ENCODE measurements around the gene ARAP1. TPM values are rescaled to one million over a fixed set of nuclear protein-coding genes. Genes with fewer than 3 reads are reported as not detected.

The ARAP1 gene
- total and polyA plus RNA-seq, 2 donors (not counting 3 experiments of a cell fraction or from before 2014, with no cell fraction given), result 36.8 to 66.2 TPM

DNA sequence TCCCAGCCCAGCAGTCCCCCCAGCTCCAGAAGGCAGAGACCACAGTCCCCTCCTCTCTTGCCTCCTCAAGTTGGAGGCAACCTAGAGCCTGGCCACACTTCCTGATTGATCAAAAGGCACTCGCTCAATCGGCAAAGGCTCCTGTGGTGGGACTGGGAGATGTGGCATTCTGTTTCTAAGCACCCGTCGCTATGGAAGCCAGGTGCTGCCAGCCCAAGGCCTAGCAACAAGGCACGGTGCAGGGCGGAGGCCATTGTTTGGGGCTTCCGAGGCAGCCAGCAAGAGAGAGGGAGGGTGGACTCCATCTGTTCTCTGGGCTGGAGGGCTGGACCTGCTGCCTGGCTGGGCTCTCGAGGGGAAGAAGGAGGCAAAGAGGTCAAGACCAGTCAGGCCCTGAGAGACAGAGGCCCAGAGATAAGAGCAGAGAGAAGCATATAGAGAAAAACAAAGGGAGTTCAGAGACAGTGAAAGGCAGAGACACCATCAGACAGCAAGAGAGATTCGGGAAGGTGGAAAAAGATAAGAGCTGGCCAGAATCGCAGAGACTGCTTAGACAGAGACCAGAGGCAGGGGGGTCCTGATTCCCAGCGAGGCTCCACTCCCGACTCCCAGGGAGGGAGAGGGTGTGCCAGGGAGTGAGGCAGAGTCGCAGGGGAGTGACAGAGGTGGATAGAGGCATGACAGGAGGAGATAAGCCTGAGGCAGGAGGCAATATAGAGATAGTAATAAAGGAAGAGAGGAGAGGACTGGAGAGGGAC lies 99.2 kb downstream of the ARAP1 start:
- no peaks in the 10 kb centered on the region for H4K20me1 ChIP-seq (replicated peaks; ENCODE audit: control insufficient read depth, extremely low read depth, insufficient read depth, low read length)
- ChIA-PET POLR2A (no interaction called here), CTCF (interaction anchor here (0.7 to 5.3 kb wide), 4 partner anchors 31 to 68 kb away, joined by 3 to 19 read pairs (median 6); no protein-coding TSS in a partner anchor)
- intact Hi-C loops (cut with micrococcal nuclease) (no loop called here), dilution Hi-C loops (cut with MboI; ENCODE audit: extremely low pct_ligation_motif_present, low sequenced_read_pairs) (no loop called here)
- H3K4me3 ChIP-seq (replicated peaks in 1 of 3; ENCODE audit: insufficient read depth in 1 of 3, low read depth in 1 of 3, low read length in 3 of 3), result no peak overlapping the region
- H2AFZ ChIP-seq (ENCODE audit: low read depth, low read length), result no peak overlapping the region
- H3K36me3 ChIP-seq (ENCODE audit: control insufficient read depth in 2 of 2, extremely low read depth in 1 of 2, insufficient read depth in 2 of 2, low read length in 2 of 2), result no peaks in the 10 kb centered on the region
- no peak overlapping the region for H3K27ac ChIP-seq (ENCODE audit: insufficient read depth, low read depth, low read length)
- TF ChIP-seq EZH2 (IDR thresholded peaks at IDR 0.05; ENCODE audit: borderline replicate concordance, low read depth, low read length, severe bottlenecking) (no peak), JUN (IDR thresholded peaks at IDR 0.05; ENCODE audit: borderline replicate concordance, insufficient read depth, insufficient read length, low read depth) (no peak), POLR2AphosphoS5 (IDR thresholded peaks at IDR 0.05; ENCODE audit: insufficient read depth, low read depth, low read length) (no peak), MYC (IDR thresholded peaks at IDR 0.05; ENCODE audit: low read depth, low read length) (no peak), FOS (IDR thresholded peaks at IDR 0.05; ENCODE audit: borderline replicate concordance, insufficient read depth, low read length) (no peak), POLR2A (IDR thresholded peaks at IDR 0.05; ENCODE audit: low read depth, low read length) (no peak), CTCF (IDR thresholded peaks at IDR 0.05; ENCODE audit: extremely low read depth in 1 of 2, insufficient read depth in 1 of 2, low read depth in 1 of 2, low read length in 2 of 2) (no peak), GATA2 (IDR thresholded peaks at IDR 0.05; ENCODE audit: insufficient read depth, insufficient read length, low read depth, low read length) (no peak), MAX (IDR thresholded peaks at IDR 0.05; ENCODE audit: insufficient read depth, insufficient read length) (no peak)
- H3K9me3 ChIP-seq (replicated peaks; ENCODE audit: control insufficient read depth, insufficient read depth, low read length), result no peaks in the 10 kb centered on the region
- DNase-seq (ENCODE audit: low read depth, low spot score) (no peak), FAIRE-seq (no peak)
- BruUV-seq (replicated peaks), result no TSS peak
- H3K4me2 ChIP-seq (ENCODE audit: insufficient read depth, low read length), result no peak overlapping the region
- H3K27me3 ChIP-seq (ENCODE audit: control insufficient read depth in 2 of 2, insufficient read depth in 2 of 2, low read length in 2 of 2), result no peaks in the 10 kb centered on the region
- H3K4me1 ChIP-seq (ENCODE audit: control insufficient read depth, extremely low read depth, insufficient read depth, low read length), result no peaks in the 10 kb centered on the region
- H3K79me2 ChIP-seq (ENCODE audit: control insufficient read depth, insufficient read depth, low read length), result no peaks in the 10 kb centered on the region
- no peaks in the 10 kb centered on the region for H3K9me1 ChIP-seq (replicated peaks; ENCODE audit: control insufficient read depth, extremely low read depth, insufficient read depth, low read length)
- H3K9ac ChIP-seq (replicated peaks; ENCODE audit: extremely low read depth, insufficient read depth, low read length), result no peak overlapping the region
